ENCODE results near the gene ZNF236.

GRCh38 chr18:77015169-77015568 is 192.8 kb downstream of the ZNF236 start:
- TF ChIP-seq POLR2AphosphoS5 (IDR thresholded peaks at IDR 0.05) (no peak), CTCF (IDR thresholded peaks at IDR 0.05) (no peak)

Data from sigmoid colon (tissue), 4 donors.